Activated CD4-positive, alpha-beta T cell treated with anti-CD3 and anti-CD28 coated beads for 36 hours (primary cell): Measurements from ENCODE around the gene TIPARP. TPM values are rescaled to one million over a fixed set of nuclear protein-coding genes. Genes with fewer than 3 reads are reported as not detected.

Experiments
- ATAC-seq: fragments of 200-7000 bp; cut with Tn5 transposase; one replicate; pipeline ENCODE4 v1.10.0; 2021; ENCODE audit warnings: mild to moderate bottlenecking, moderate library complexity
- CTCF ChIA-PET: fragments of 350-600 bp; sonication (Branson Sonifier 250); formaldehyde crosslinking; loops from one replicate; lab custom pipeline; 2021; ENCODE audit warnings: antibody characterized with exemption; lab: Charles Lee
- POLR2A ChIA-PET: fragments of 350-600 bp; sonication (Branson Sonifier 250); formaldehyde crosslinking; loops from one replicate; lab custom pipeline; 2021; ENCODE audit warnings: antibody characterized with exemption, inconsistent platforms; lab: Charles Lee
- DNase-seq: peaks from one replicate; pipeline ENCODE4 v3.0.0-alpha.2; 2020
- H3K27ac Mint-ChIP-seq: one replicate; pipeline ENCODE4 v1.8.0; 2021; ENCODE audit warnings: mixed read lengths
- H3K27me3 Mint-ChIP-seq: one replicate; pipeline ENCODE4 v1.8.0; 2021; ENCODE audit warnings: mixed read lengths
- H3K36me3 Mint-ChIP-seq: one replicate; pipeline ENCODE4 v1.8.0; 2021; ENCODE audit warnings: low read depth, mixed read lengths
- H3K4me1 Mint-ChIP-seq: one replicate; pipeline ENCODE4 v1.8.0; 2021; ENCODE audit warnings: mixed read lengths
- H3K4me3 Mint-ChIP-seq: one replicate; pipeline ENCODE4 v1.8.0; 2021; ENCODE audit warnings: mild to moderate bottlenecking, moderate library complexity, mixed read lengths
- H3K9me3 Mint-ChIP-seq: one replicate; pipeline ENCODE4 v1.8.0; 2021; ENCODE audit warnings: low read depth, mixed read lengths
- intact Hi-C, 2 experiments: fragments of 100-400 bp; cut with DNase I in 1 of 2; cut with micrococcal nuclease in 1 of 2; formaldehyde crosslinking; loops; one replicate each; pipeline versions ENCODE4 v1.14.2 to v1.15.1; 2022 to 2024; cut with DNase I, micrococcal nuclease
- total RNA-seq, 2 experiments: library from RNA; stranded (reverse); gene quantifications; one replicate each; pipeline ENCODE4 v1.2.3, GENCODE V29; 2021

Gene TIPARP
- total RNA-seq, 2 experiments from 2014 or later: 18.5 to 23.5 TPM

- DNase-seq: no peak
- H3K27me3 Mint-ChIP-seq: peaks cover 5% of the 10 kb centered on the region
- H3K27ac Mint-ChIP-seq: no peak overlapping the region
- intact Hi-C loops: no loop called here
- peaks cover 5% of the 10 kb centered on the region for H3K9me3 Mint-ChIP-seq
- no peaks in the 10 kb centered on the region for H3K4me1 Mint-ChIP-seq
- H3K36me3 Mint-ChIP-seq: peaks cover 4% of the 10 kb centered on the region
- CTCF ChIA-PET: interaction anchor here (0.6 kb wide), 1 partner anchor 164 kb away, joined by 3 read pairs; no protein-coding TSS in a partner anchor
- no peak for ATAC-seq
- no peak overlapping the region for H3K4me3 Mint-ChIP-seq
- POLR2A ChIA-PET: no interaction called here
Measured at GRCh38 chr3:156747046-156747445, 72.7 kb downstream of the TIPARP start.

GRCh38 chr3:156749244-156749643 lies 74.9 kb downstream of the TIPARP start:
- POLR2A ChIA-PET: no interaction called here
- H3K27me3 Mint-ChIP-seq: peaks cover 6% of the 10 kb centered on the region
- peaks cover 5% of the 10 kb centered on the region for H3K9me3 Mint-ChIP-seq
- no peak for ATAC-seq
- H3K4me1 Mint-ChIP-seq: no peaks in the 10 kb centered on the region
- peaks cover 4% of the 10 kb centered on the region for H3K36me3 Mint-ChIP-seq
- H3K4me3 Mint-ChIP-seq: no peak overlapping the region
- DNase-seq: no peak
- intact Hi-C loops: no loop called here
- no peak overlapping the region for H3K27ac Mint-ChIP-seq
- CTCF ChIA-PET: no interaction called here

DNA sequence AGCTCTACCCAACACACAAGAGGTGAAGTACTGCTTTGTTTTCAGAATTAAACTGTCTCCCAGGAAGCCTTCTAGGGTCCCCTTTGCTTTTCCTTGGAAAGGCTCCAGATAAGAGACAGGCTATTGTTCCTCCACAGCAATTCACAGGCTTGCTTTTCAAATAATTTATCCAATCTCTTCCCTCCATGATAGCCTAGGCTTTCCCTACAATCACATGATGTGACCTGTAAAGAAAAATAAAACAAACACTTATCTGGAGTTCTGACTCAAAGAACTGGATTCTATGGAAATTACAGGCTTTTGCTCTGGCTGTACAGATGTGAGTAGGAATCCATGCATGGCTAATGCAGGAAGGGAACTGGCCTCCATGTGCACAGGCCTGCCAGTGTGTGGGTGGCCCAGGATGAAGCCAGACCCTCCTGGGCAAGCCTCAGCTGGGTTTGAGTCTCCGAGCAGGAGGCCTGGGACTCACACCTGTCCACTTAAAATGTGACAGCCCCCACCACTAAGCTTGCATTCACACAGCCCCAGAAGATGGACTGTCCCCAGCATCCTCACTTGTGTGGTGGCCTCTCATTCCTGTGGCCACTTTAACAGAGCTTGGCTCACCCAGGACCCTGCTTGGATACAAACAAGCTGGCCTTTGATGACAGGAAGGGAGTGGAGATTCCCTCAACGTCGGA lies 75.9 kb downstream of the TIPARP start:
- CTCF ChIA-PET: interaction anchor here (0.8 to 1.2 kb wide), 2 partner anchors 76 to 388 kb away, joined by 3 to 4 read pairs; partner anchors contain the start of gene TIPARP
- H3K4me3 Mint-ChIP-seq: no peak overlapping the region
- DNase-seq (no peak), ATAC-seq (no peak)
- H3K36me3 Mint-ChIP-seq: peaks cover 4% of the 10 kb centered on the region
- H3K27me3 Mint-ChIP-seq: peaks cover 10% of the 10 kb centered on the region
- H3K4me1 Mint-ChIP-seq: no peaks in the 10 kb centered on the region
- H3K27ac Mint-ChIP-seq: no peak overlapping the region
- intact Hi-C loops: no loop called here
- POLR2A ChIA-PET: no interaction called here
- H3K9me3 Mint-ChIP-seq: peaks cover 5% of the 10 kb centered on the region

DNA sequence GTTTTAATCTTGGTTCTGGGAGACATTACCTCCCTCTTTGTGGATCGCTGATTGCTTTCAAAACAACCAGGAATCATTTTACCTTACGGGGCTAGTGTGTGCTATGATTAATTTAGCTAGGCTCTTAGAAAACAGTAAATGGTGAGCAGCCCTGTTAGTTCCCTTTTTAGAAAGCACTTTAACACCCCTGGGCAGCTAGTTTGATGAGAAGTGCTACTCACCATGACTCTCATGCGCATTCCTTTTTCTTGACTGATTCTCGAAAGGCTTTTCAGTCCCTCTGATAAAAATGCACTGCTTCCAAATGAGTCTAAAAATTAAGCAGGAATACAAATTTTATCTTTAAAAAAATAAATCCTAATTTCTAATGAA lies 76.5 kb downstream of the TIPARP start:
- Mint-ChIP-seq H3K9me3 (peaks cover 5% of the 10 kb centered on the region), H3K27me3 (peaks cover 10% of the 10 kb centered on the region), H3K4me3 (no peak overlapping the region), H3K27ac (no peak overlapping the region), H3K4me1 (no peaks in the 10 kb centered on the region), H3K36me3 (peaks cover 4% of the 10 kb centered on the region)
- DNase-seq (no peak), ATAC-seq (no peak)
- CTCF ChIA-PET: interaction anchor here (0.8 to 1.2 kb wide), 2 partner anchors 77 to 387 kb away, joined by 3 to 4 read pairs; partner anchors contain the start of gene TIPARP
- intact Hi-C loops: no loop called here
- POLR2A ChIA-PET: no interaction called here

DNA sequence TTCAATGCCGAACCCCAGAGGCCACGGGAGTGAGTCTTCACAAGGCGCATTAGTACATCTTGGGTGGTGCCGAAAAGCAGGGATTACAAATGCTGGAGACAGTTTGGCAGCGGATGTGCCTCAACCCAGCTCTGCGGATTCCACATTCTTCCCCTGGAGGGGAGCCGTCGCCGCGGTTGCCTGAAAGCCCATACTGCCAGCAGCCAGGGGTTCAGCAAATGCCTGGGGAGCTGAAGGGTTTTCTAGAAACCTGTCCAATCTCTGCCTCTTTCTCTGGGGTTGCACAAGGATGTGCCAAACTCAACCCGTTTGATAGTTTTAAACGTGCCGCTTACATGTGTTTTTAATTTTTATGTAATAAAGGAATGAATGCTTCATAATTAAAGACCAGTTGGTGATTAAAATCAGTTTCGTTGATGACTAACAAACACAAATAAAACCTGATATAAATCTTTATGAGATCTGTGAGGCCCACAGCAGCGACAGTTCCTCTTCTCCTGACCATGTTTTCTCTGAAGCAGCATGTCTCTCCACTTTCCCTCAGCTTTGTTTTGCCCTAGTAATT lies 77.2 kb downstream of the TIPARP start:
- peaks cover 3% of the 10 kb centered on the region for H3K36me3 Mint-ChIP-seq
- no peak overlapping the region for H3K27ac Mint-ChIP-seq
- POLR2A ChIA-PET: interaction anchor here (0.8 kb wide), 1 partner anchor 10 kb away, joined by 3 read pairs; no protein-coding TSS in a partner anchor
- no peak for DNase-seq
- peaks cover 4% of the 10 kb centered on the region for H3K9me3 Mint-ChIP-seq
- H3K27me3 Mint-ChIP-seq: peaks cover 10% of the 10 kb centered on the region
- intact Hi-C loops: no loop called here
- no peak overlapping the region for H3K4me3 Mint-ChIP-seq
- CTCF ChIA-PET: interaction anchor here (1.2 kb wide), 1 partner anchor 78 kb away, joined by 4 read pairs; the partner anchor contains the start of gene TIPARP
- ATAC-seq: no peak
- no peaks in the 10 kb centered on the region for H3K4me1 Mint-ChIP-seq

Other genes with a start within 250 kb of the TIPARP start
- 100 to 1,000 TPM; 144 to 156 TPM for gene SSR3, start 119.5 kb upstream of the TIPARP start, total RNA-seq
- gene LEKR1, start 151.8 kb downstream of the TIPARP start, total RNA-seq: under 1 TPM; 0.37 to 0.53 TPM